ENCODE data around the gene NFRKB.

NFRKB gene

GRCh38 chr11:129866311-129866710, 29.1 kb downstream of the NFRKB start:
- no peak for TF ChIP-seq EZH2 (IDR thresholded peaks at IDR 0.05; ENCODE audit: borderline replicate concordance, low read length)
- TF ChIP-seq CTCF (IDR thresholded peaks at IDR 0.05; ENCODE audit: low read length) = no peak
- no peaks in the 10 kb centered on the region for H3K79me2 ChIP-seq (ENCODE audit: insufficient read depth, low read length)
- H3K4me1 ChIP-seq (ENCODE audit: insufficient read depth, low read length, severe bottlenecking) = no peaks in the 10 kb centered on the region
- H4K20me1 ChIP-seq (ENCODE audit: insufficient read depth, low read length) = no peaks in the 10 kb centered on the region
- H3K9ac ChIP-seq (ENCODE audit: low read length) = no peak overlapping the region
- no peaks in the 10 kb centered on the region for H3K9me2 ChIP-seq (ENCODE audit: low read depth, low read length)
- H3K27ac ChIP-seq (ENCODE audit: low read depth, low read length, poor library complexity, severe bottlenecking) = no peak overlapping the region
- no peaks in the 10 kb centered on the region for H3K27me3 ChIP-seq (ENCODE audit: insufficient read depth, low read length)
- no peaks in the 10 kb centered on the region for H3F3A ChIP-seq (ENCODE audit: insufficient read depth, low read length)
- H3K9me3 ChIP-seq (ENCODE audit: low read length) = no peaks in the 10 kb centered on the region
- no peak overlapping the region for H3K4me3 ChIP-seq (ENCODE audit: low read depth, low read length, poor library complexity, severe bottlenecking)
- no peak overlapping the region for H3K4me2 ChIP-seq (ENCODE audit: low read length)
- H2AFZ ChIP-seq (ENCODE audit: low read length) = no peak overlapping the region
- peaks cover 76% of the 10 kb centered on the region for H3K36me3 ChIP-seq (ENCODE audit: insufficient read depth, low read length)

GRCh38 chr11:129865701-129866100, 29.7 kb downstream of the NFRKB start:
- no peaks in the 10 kb centered on the region for H3F3A ChIP-seq (ENCODE audit: insufficient read depth, low read length)
- H3K4me2 ChIP-seq (ENCODE audit: low read length) = no peak overlapping the region
- H4K20me1 ChIP-seq (ENCODE audit: insufficient read depth, low read length) = no peaks in the 10 kb centered on the region
- no peak overlapping the region for H3K4me3 ChIP-seq (ENCODE audit: low read depth, low read length, poor library complexity, severe bottlenecking)
- no peak for TF ChIP-seq CTCF (IDR thresholded peaks at IDR 0.05; ENCODE audit: low read length)
- TF ChIP-seq EZH2 (IDR thresholded peaks at IDR 0.05; ENCODE audit: borderline replicate concordance, low read length) = no peak
- H3K4me1 ChIP-seq (ENCODE audit: insufficient read depth, low read length, severe bottlenecking) = no peaks in the 10 kb centered on the region
- H3K27me3 ChIP-seq (ENCODE audit: insufficient read depth, low read length) = no peaks in the 10 kb centered on the region
- no peaks in the 10 kb centered on the region for H3K9me3 ChIP-seq (ENCODE audit: low read length)
- H3K36me3 ChIP-seq (ENCODE audit: insufficient read depth, low read length) = peaks cover 70% of the 10 kb centered on the region
- no peaks in the 10 kb centered on the region for H3K9me2 ChIP-seq (ENCODE audit: low read depth, low read length)
- no peak overlapping the region for H3K27ac ChIP-seq (ENCODE audit: low read depth, low read length, poor library complexity, severe bottlenecking)
- no peak overlapping the region for H2AFZ ChIP-seq (ENCODE audit: low read length)
- no peak overlapping the region for H3K9ac ChIP-seq (ENCODE audit: low read length)
- H3K79me2 ChIP-seq (ENCODE audit: insufficient read depth, low read length) = no peaks in the 10 kb centered on the region

- H3K36me3 ChIP-seq (ENCODE audit: insufficient read depth, low read length) = peaks cover 61% of the 10 kb centered on the region
- H3K4me3 ChIP-seq (ENCODE audit: low read depth, low read length, poor library complexity, severe bottlenecking) = no peak overlapping the region
- H3K4me2 ChIP-seq (ENCODE audit: low read length) = no peak overlapping the region
- H3K27me3 ChIP-seq (ENCODE audit: insufficient read depth, low read length) = no peaks in the 10 kb centered on the region
- no peaks in the 10 kb centered on the region for H3K79me2 ChIP-seq (ENCODE audit: insufficient read depth, low read length)
- H2AFZ ChIP-seq (ENCODE audit: low read length) = no peak overlapping the region
- H3F3A ChIP-seq (ENCODE audit: insufficient read depth, low read length) = no peaks in the 10 kb centered on the region
- H4K20me1 ChIP-seq (ENCODE audit: insufficient read depth, low read length) = no peaks in the 10 kb centered on the region
- no peak overlapping the region for H3K27ac ChIP-seq (ENCODE audit: low read depth, low read length, poor library complexity, severe bottlenecking)
- H3K9ac ChIP-seq (ENCODE audit: low read length) = no peak overlapping the region
- no peak for TF ChIP-seq EZH2 (IDR thresholded peaks at IDR 0.05; ENCODE audit: borderline replicate concordance, low read length)
- no peak for TF ChIP-seq CTCF (IDR thresholded peaks at IDR 0.05; ENCODE audit: low read length)
- no peaks in the 10 kb centered on the region for H3K9me3 ChIP-seq (ENCODE audit: low read length)
- H3K4me1 ChIP-seq (ENCODE audit: insufficient read depth, low read length, severe bottlenecking) = no peaks in the 10 kb centered on the region
- no peaks in the 10 kb centered on the region for H3K9me2 ChIP-seq (ENCODE audit: low read depth, low read length)
Measured at GRCh38 chr11:129864811-129865210, 30.6 kb downstream of the NFRKB start.
